Keratinocyte (primary cell): ENCODE data around the gene CHN2. TPM values are rescaled to one million over a fixed set of nuclear protein-coding genes. Genes with fewer than 3 reads are reported as not detected.

Experiments used
- DNase-seq: peaks from one replicate; pipeline ENCODE4 v3.0.0-alpha.2; 2011; ENCODE audit warnings: low read depth, missing footprints, low spot score
- FAIRE-seq: peaks from 2 replicates; lab custom pipeline; 2011; peaks lifted over from hg19 to GRCh38; lab: Jason Lieb, UNC
- H2AFZ ChIP-seq: 2 replicates; pipeline ENCODE4 v1.6.0; 2012; ENCODE audit warnings: low read length, control low read depth, inconsistent platforms; ENCODE audit not compliant: control insufficient read depth
- H3K27ac ChIP-seq: 2 replicates; pipeline ENCODE4 v1.5.1; 2011; ENCODE audit warnings: low read length; ENCODE audit not compliant: control insufficient read depth, insufficient read depth
- H3K27me3 ChIP-seq: 3 replicates; pipeline ENCODE4 v1.6.0; 2011; ENCODE audit warnings: low read length; ENCODE audit not compliant: control insufficient read depth, insufficient read depth; ENCODE audit errors: extremely low read depth
- H3K36me3 ChIP-seq, 2 experiments: 2 replicates in 1 of 2; 3 replicates in 1 of 2; pipeline ENCODE4 v1.5.1; 2011; ENCODE audit warnings: low read length in 2 of 2, mild to moderate bottlenecking in 1 of 2; ENCODE audit not compliant: control insufficient read depth in 2 of 2, insufficient read depth in 2 of 2; ENCODE audit errors: extremely low read depth in 1 of 2
- H3K4me1 ChIP-seq: 3 replicates; pipeline ENCODE4 v1.5.1; 2011; ENCODE audit warnings: low read length; ENCODE audit not compliant: control insufficient read depth, insufficient read depth; ENCODE audit errors: extremely low read depth
- H3K4me2 ChIP-seq: 3 replicates; pipeline ENCODE4 v1.6.0; 2011; ENCODE audit warnings: low read depth, low read length; ENCODE audit not compliant: control insufficient read depth, insufficient read depth; ENCODE audit errors: extremely low read depth
- H3K4me3 ChIP-seq, 3 experiments: fragments of 200-600 bp in 1 of 3; sonication (generic) in 1 of 3; 2 replicates in 2 of 3; 3 replicates in 1 of 3; pipeline ENCODE4 v1.5.1; 2011 to 2016; ENCODE audit warnings: low read length in 3 of 3, mild to moderate bottlenecking in 3 of 3, control low read depth in 2 of 3, inconsistent platforms in 1 of 3, low read depth in 1 of 3, mixed read lengths in 1 of 3, mixed run types in 1 of 3, moderate library complexity in 1 of 3; ENCODE audit not compliant: control insufficient read depth in 2 of 3, insufficient read depth in 2 of 3; ENCODE audit errors: extremely low read depth in 1 of 3
- H3K79me2 ChIP-seq: 2 replicates; pipeline ENCODE4 v1.6.0; 2012; ENCODE audit warnings: low read length; ENCODE audit not compliant: control insufficient read depth, insufficient read depth
- H3K9ac ChIP-seq: 3 replicates; pipeline ENCODE4 v1.6.0; 2011; ENCODE audit warnings: low read length; ENCODE audit not compliant: control insufficient read depth, insufficient read depth; ENCODE audit errors: extremely low read depth
- H3K9me1 ChIP-seq: 3 replicates; pipeline ENCODE4 v1.6.0; 2011; ENCODE audit warnings: low read length; ENCODE audit not compliant: control insufficient read depth, insufficient read depth; ENCODE audit errors: extremely low read depth
- H3K9me3 ChIP-seq: 2 replicates; pipeline ENCODE4 v1.5.1; 2012; ENCODE audit warnings: low read depth, low read length; ENCODE audit not compliant: control insufficient read depth
- H4K20me1 ChIP-seq: 3 replicates; pipeline ENCODE4 v1.6.0; 2011; ENCODE audit warnings: low read length; ENCODE audit not compliant: control insufficient read depth, insufficient read depth; ENCODE audit errors: extremely low read depth
- EZH2 ChIP-seq: IDR thresholded peaks from one replicate; pipeline ENCODE4 v1.6.1; 2012; ENCODE audit warnings: inconsistent platforms, mild to moderate bottlenecking, low read length, moderate library complexity
- dilution Hi-C: fragments of 300-500 bp; cut with MboI; formaldehyde crosslinking; loops from one replicate; pipeline ENCODE4 v1.7.0; 2020; ENCODE audit warnings: low sequenced_read_pairs; ENCODE audit not compliant: extremely low pct_ligation_motif_present
- polyA plus RNA-seq, 5 experiments: library from polyadenylated mRNA; depleted of rRNA in 3 of 5; stranded (reverse) in 3 of 5; stranded (forward) in 1 of 5; unstranded in 1 of 5; fragments of >200 nt; gene quantifications; 1 replicate in 1 of 5; 2 replicates in 3 of 5; 3 replicates in 1 of 5; pipeline versions ENCODE4 v1.2.1 to v1.2.3, GENCODE V29; 2011 to 2012; ENCODE audit warnings: missing spikeins in 2 of 5, low read depth in 1 of 5, low replicate concordance in 1 of 5
- TF ChIP-seq, protein P1 (sequence below), 3 experiments: IDR thresholded peaks in 1 of 3; conservative IDR thresholded peaks in 1 of 3; optimal IDR thresholded peaks in 1 of 3; 2 replicates in 2 of 3; 3 replicates in 1 of 3; pipeline versions ENCODE3 to v1.5.1; 2011; ENCODE audit warnings: low read length in 3 of 3, mild to moderate bottlenecking in 3 of 3, moderate library complexity in 2 of 3, control low read depth in 1 of 3, inconsistent platforms in 1 of 3; ENCODE audit not compliant: insufficient read depth in 2 of 3; ENCODE audit errors: extremely low read depth in 1 of 3

The CHN2 gene
- polyA plus RNA-seq, 1 donor (not counting 4 experiments of a cell fraction or from before 2014, with no cell fraction given), result 1.8 TPM

GRCh38 chr7:29156907-29157452 lies 37.6 kb upstream of the CHN2 start:
- no peaks in the 10 kb centered on the region for H4K20me1 ChIP-seq
- no peak overlapping the region for H2AFZ ChIP-seq
- DNase-seq (no peak), FAIRE-seq (no peak)
- no peaks in the 10 kb centered on the region for H3K9me3 ChIP-seq
- no peak overlapping the region for H3K9ac ChIP-seq
- H3K27ac ChIP-seq, result no peak overlapping the region
- H3K4me1 ChIP-seq, result no peaks in the 10 kb centered on the region
- H3K4me2 ChIP-seq, result no peak overlapping the region
- dilution Hi-C loops, result no loop called here
- no peaks in the 10 kb centered on the region for H3K9me1 ChIP-seq
- H3K4me3 ChIP-seq, result no peak overlapping the region
- H3K27me3 ChIP-seq, result peaks cover 21% of the 10 kb centered on the region
- H3K79me2 ChIP-seq, result no peaks in the 10 kb centered on the region
- no peaks in the 10 kb centered on the region for H3K36me3 ChIP-seq
- TF ChIP-seq, protein P1, sequence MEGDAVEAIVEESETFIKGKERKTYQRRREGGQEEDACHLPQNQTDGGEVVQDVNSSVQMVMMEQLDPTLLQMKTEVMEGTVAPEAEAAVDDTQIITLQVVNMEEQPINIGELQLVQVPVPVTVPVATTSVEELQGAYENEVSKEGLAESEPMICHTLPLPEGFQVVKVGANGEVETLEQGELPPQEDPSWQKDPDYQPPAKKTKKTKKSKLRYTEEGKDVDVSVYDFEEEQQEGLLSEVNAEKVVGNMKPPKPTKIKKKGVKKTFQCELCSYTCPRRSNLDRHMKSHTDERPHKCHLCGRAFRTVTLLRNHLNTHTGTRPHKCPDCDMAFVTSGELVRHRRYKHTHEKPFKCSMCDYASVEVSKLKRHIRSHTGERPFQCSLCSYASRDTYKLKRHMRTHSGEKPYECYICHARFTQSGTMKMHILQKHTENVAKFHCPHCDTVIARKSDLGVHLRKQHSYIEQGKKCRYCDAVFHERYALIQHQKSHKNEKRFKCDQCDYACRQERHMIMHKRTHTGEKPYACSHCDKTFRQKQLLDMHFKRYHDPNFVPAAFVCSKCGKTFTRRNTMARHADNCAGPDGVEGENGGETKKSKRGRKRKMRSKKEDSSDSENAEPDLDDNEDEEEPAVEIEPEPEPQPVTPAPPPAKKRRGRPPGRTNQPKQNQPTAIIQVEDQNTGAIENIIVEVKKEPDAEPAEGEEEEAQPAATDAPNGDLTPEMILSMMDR (optimal IDR thresholded peaks at IDR 0.05 in 1 of 3, IDR thresholded peaks at IDR 0.05 in 1 of 3, conservative IDR thresholded peaks at IDR 0.05 in 1 of 3; ENCODE audit: extremely low read depth in 1 of 3, insufficient read depth in 2 of 3, low read length in 3 of 3), result no peak

GRCh38 chr7:29158795-29159423 lies 35.7 kb upstream of the CHN2 start:
- H3K79me2 ChIP-seq, result no peaks in the 10 kb centered on the region
- H3K27me3 ChIP-seq, result peaks cover 21% of the 10 kb centered on the region
- H3K27ac ChIP-seq, result no peak overlapping the region
- dilution Hi-C loops, result no loop called here
- H3K9ac ChIP-seq, result no peak overlapping the region
- no peak for TF ChIP-seq EZH2
- TF ChIP-seq, protein P1 (optimal IDR thresholded peaks at IDR 0.05 in 1 of 3, IDR thresholded peaks at IDR 0.05 in 1 of 3, conservative IDR thresholded peaks at IDR 0.05 in 1 of 3; ENCODE audit: extremely low read depth in 1 of 3, insufficient read depth in 2 of 3, low read length in 3 of 3), result no peak
- no peak overlapping the region for H2AFZ ChIP-seq
- FAIRE-seq, result no peak
- H3K9me3 ChIP-seq, result no peaks in the 10 kb centered on the region
- no peaks in the 10 kb centered on the region for H4K20me1 ChIP-seq
- no peaks in the 10 kb centered on the region for H3K9me1 ChIP-seq
- no peaks in the 10 kb centered on the region for H3K4me1 ChIP-seq
- H3K4me2 ChIP-seq, result no peak overlapping the region
- no peak overlapping the region for H3K4me3 ChIP-seq
- DNase-seq, result no peak
- H3K36me3 ChIP-seq, result no peaks in the 10 kb centered on the region
